HFFc6 (cell line): ENCODE results near the gene KCNIP1. TPM values are rescaled to one million over a fixed set of nuclear protein-coding genes. Genes with fewer than 3 reads are reported as not detected.

Source experiments
- DNase-seq: peaks from one replicate; pipeline ENCODE4 v3.0.0-alpha.2; 2018
- H3K27ac Mint-ChIP-seq: 2 replicates; pipeline ENCODE4 v1.8.0; 2020; ENCODE audit warnings: mild to moderate bottlenecking, mixed read lengths
- H3K27me3 Mint-ChIP-seq: 2 replicates; pipeline ENCODE4 v1.8.0; 2021; ENCODE audit warnings: mild to moderate bottlenecking, moderate library complexity, mixed read lengths; ENCODE audit not compliant: insufficient read depth
- H3K36me3 Mint-ChIP-seq: 2 replicates; pipeline ENCODE4 v1.8.0; 2021; ENCODE audit warnings: low read depth, mixed read lengths
- H3K4me1 Mint-ChIP-seq: 2 replicates; pipeline ENCODE4 v1.8.0; 2020; ENCODE audit warnings: low read depth, mixed read lengths
- H3K4me3 Mint-ChIP-seq: 2 replicates; pipeline ENCODE4 v1.8.0; 2020; ENCODE audit warnings: mild to moderate bottlenecking, moderate library complexity, mixed read lengths
- H3K9me3 Mint-ChIP-seq: 2 replicates; pipeline ENCODE4 v1.8.0; 2020; ENCODE audit warnings: mild to moderate bottlenecking, mixed read lengths
- total RNA-seq, 6 experiments: library from RNA; stranded (reverse); fragmentation: NEBNext Ultra II Directional; extraction: Animal tissue kit (Norgen Biotek cat#: 25700); gene quantifications; 2 replicates in 1 of 6; 3 replicates in 5 of 6; pipeline ENCODE4 v1.2.3, GENCODE V29; 2021
- TF ChIP-seq, protein P1 (sequence below): fragments of 200-600 bp; sonication (generic); IDR thresholded peaks from 2 replicates; pipeline ENCODE4 v1.5.0; 2021; ENCODE audit warnings: antibody characterized with exemption, mild to moderate bottlenecking

The KCNIP1 gene
- total RNA-seq, 6 experiments from 2014 or later: not detected

DNA sequence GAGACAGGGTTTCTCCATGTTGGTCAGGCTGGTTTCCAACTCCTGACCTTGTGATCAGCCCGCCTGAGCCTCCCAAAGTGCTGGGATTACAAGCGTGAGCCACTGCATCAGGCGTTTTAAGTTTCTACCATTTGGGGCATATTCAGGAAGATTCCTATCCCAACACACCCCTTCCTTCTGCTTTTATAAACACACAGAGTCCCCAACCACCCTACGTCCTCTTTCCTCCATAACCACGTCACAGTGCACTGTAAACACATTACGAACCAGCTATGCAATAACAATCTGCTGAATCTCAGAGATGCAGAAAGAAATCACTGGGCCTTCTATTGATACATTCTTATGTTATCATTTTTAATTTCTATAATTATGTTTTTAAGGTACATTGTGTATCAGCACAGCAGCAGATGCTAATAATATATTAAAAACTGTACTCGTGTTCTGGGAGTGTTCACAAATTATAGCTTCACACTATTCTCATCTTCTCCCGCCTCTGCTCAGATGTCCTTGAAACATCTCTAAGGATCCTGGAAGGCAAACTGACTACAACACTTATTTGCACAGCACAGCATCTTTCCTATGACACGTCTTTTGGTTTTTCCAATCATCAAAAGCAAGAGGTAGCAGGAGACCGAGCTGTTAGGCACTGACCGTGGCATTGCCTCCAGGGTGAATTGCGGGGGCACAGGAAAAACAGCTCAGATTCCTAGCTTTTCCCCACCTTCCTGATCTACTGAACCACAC, 60.2 kb downstream of the KCNIP1 start:
- Mint-ChIP-seq H3K27ac (no peak overlapping the region), H3K4me1 (no peaks in the 10 kb centered on the region), H3K36me3 (no peaks in the 10 kb centered on the region), H3K27me3 (peaks cover 6% of the 10 kb centered on the region), H3K9me3 (peaks cover 6% of the 10 kb centered on the region), H3K4me3 (no peak overlapping the region)
- no peak for DNase-seq
- TF ChIP-seq, protein P1, sequence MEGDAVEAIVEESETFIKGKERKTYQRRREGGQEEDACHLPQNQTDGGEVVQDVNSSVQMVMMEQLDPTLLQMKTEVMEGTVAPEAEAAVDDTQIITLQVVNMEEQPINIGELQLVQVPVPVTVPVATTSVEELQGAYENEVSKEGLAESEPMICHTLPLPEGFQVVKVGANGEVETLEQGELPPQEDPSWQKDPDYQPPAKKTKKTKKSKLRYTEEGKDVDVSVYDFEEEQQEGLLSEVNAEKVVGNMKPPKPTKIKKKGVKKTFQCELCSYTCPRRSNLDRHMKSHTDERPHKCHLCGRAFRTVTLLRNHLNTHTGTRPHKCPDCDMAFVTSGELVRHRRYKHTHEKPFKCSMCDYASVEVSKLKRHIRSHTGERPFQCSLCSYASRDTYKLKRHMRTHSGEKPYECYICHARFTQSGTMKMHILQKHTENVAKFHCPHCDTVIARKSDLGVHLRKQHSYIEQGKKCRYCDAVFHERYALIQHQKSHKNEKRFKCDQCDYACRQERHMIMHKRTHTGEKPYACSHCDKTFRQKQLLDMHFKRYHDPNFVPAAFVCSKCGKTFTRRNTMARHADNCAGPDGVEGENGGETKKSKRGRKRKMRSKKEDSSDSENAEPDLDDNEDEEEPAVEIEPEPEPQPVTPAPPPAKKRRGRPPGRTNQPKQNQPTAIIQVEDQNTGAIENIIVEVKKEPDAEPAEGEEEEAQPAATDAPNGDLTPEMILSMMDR: no peak

DNA sequence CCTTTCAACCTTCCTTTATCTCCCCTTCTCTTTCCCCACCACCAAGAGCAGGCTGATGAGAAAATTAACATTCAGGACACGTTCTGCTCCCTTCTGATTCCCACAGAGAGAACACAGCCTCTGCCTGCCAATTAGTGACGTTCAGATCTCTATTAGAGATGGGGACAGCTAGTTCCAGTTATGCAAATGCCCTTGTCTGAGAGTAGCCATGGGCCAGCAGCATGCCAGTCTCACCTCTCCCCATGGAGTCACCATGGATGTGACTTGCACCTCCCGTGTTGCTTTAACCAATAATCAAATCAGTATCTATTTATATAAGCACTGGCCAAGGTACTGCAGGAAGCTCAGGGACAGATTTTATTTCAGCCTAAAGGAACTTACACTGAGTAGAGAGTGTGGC, 61.3 kb downstream of the KCNIP1 start:
- Mint-ChIP-seq H3K4me1 (no peaks in the 10 kb centered on the region), H3K4me3 (no peak overlapping the region), H3K9me3 (peaks cover 6% of the 10 kb centered on the region), H3K27ac (no peak overlapping the region), H3K36me3 (no peaks in the 10 kb centered on the region), H3K27me3 (peaks cover 3% of the 10 kb centered on the region)
- TF ChIP-seq, protein P1: no peak
- no peak for DNase-seq

DNA sequence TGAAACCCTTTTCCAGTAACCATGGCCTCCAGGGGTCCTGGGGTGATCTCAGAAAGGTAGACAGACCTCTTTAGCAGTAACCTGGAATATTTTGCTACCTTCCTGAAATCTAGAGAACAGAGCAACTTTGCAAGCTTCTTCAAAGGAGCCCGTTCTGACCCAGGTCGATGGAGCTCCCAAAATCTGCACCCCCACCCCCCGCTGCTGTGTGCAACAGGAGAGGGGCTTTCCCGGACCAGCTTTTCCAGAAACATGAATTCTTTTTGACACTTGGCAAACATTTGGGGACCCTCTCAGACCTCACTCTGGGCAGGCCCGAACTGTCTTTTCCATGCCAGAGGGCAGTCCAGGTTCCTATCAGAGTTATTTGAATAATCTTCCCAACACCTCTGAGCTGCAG, 65.3 kb downstream of the KCNIP1 start:
- H3K27ac Mint-ChIP-seq: no peak overlapping the region
- H3K27me3 Mint-ChIP-seq: peaks cover 4% of the 10 kb centered on the region
- no peak for DNase-seq
- H3K36me3 Mint-ChIP-seq: no peaks in the 10 kb centered on the region
- peaks cover 5% of the 10 kb centered on the region; the same call in 1 of the 2 replicates for H3K4me1 Mint-ChIP-seq
- no peak overlapping the region for H3K4me3 Mint-ChIP-seq
- H3K9me3 Mint-ChIP-seq: peaks cover 11% of the 10 kb centered on the region
- TF ChIP-seq, protein P1: no peak

DNA sequence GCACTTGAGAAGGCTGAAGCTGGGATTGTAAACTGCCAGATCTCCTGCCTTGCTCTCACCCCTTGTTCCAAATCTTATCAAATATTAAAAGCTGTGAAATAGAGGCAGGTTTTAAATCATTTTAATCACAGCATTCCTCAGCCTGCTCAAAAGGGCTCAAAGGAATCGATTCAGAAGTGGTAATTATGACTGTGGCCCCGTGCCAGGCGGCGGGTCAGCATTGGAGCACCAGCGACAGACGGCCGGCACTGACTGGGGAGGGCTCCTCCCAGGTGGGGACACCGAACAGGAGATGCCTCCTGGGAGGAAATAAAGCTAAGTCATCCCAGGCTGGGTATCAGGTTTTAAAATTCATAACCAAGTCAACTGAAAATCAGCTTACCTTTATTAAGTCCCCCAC, 66.7 kb downstream of the KCNIP1 start:
- Mint-ChIP-seq H3K36me3 (no peaks in the 10 kb centered on the region), H3K27ac (no peak overlapping the region), H3K4me3 (no peak overlapping the region), H3K27me3 (peaks cover 4% of the 10 kb centered on the region), H3K9me3 (peaks cover 13% of the 10 kb centered on the region), H3K4me1 (peaks cover 5% of the 10 kb centered on the region; the same call in 1 of the 2 replicates)
- no peak for DNase-seq
- TF ChIP-seq, protein P1: no peak

DNA sequence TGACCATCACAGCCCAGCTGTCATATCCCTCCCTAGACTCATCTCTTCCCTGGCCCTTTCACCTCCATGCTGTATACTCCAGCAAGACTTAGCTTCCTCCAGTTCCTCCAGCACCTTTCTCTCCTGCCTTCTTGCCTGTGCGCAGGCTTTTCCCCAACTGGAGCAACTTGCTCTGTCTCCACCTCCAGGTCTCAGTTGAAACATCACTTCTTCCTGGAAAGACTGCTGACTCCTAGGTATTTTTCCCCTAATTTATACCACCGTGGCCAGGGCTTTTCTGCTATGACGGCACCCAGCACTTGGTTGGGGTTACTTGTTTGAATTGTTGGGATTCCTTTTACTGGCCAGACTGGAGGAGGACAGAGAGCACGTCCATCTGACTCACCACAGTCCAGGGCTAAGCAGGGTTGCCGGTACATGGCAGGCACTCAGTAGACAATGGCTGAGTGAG, 67.5 kb downstream of the KCNIP1 start:
- TF ChIP-seq, protein P1: no peak
- Mint-ChIP-seq H3K4me3 (no peak overlapping the region), H3K27me3 (peaks cover 4% of the 10 kb centered on the region), H3K4me1 (peaks cover 5% of the 10 kb centered on the region; the same call in 1 of the 2 replicates), H3K27ac (no peak overlapping the region), H3K36me3 (no peaks in the 10 kb centered on the region), H3K9me3 (peaks cover 19% of the 10 kb centered on the region)
- DNase-seq: peak; percentile 53
